HepG2 (cell line): ENCODE measurements around the gene SLC13A5. TPM values are rescaled to one million over a fixed set of nuclear protein-coding genes. Genes with fewer than 3 reads are reported as not detected.

Source experiments
- CCAR2 ChIP-seq: fragments of 200-400 bp; formaldehyde crosslinking; optimal IDR thresholded peaks from 2 replicates; pipeline ENCODE3; 2018; ENCODE audit warnings: low read depth, mild to moderate bottlenecking, low read length, moderate library complexity
- DMTF1 ChIP-seq: sonication (generic); formaldehyde crosslinking; IDR thresholded peaks from 2 replicates; pipeline ENCODE4 v1.4.0; 2020; ENCODE audit warnings: mild to moderate bottlenecking, missing genetic modification reagents
- EHMT2 ChIP-seq: fragments of 200-600 bp; sonication (generic); IDR thresholded peaks from 2 replicates; pipeline ENCODE4 v1.7.0; 2017; ENCODE audit warnings: antibody characterized with exemption, low read depth, low read length, borderline replicate concordance
- KLF11 ChIP-seq: IDR thresholded peaks from 2 replicates; pipeline ENCODE4 v1.6.1; 2016; ENCODE audit warnings: missing compliant biosample characterization
- MIER2 ChIP-seq: IDR thresholded peaks from 2 replicates; pipeline ENCODE4 v1.6.1; 2016; ENCODE audit warnings: missing biosample characterization, missing genetic modification reagents
- PAXIP1 ChIP-seq: sonication (generic); formaldehyde crosslinking; conservative IDR thresholded peaks from 2 replicates; pipeline ENCODE4 v1.4.0; 2020; ENCODE audit warnings: mild to moderate bottlenecking, missing genetic modification reagents, moderate library complexity
- TBL1XR1 ChIP-seq: fragments of 150-350 bp; IDR thresholded peaks from 2 replicates; pipeline ENCODE4 v1.6.1; 2014; ENCODE audit warnings: borderline replicate concordance, low read length; ENCODE audit not compliant: partially characterized antibody
- TERF1 ChIP-seq: sonication (generic); formaldehyde crosslinking; IDR thresholded peaks from 2 replicates; pipeline ENCODE4 v1.8.0; 2022; ENCODE audit warnings: mild to moderate bottlenecking, missing genetic modification reagents, moderate library complexity
- THAP11 ChIP-seq: IDR thresholded peaks from 2 replicates; pipeline ENCODE4 v1.6.1; 2016; ENCODE audit warnings: missing biosample characterization, missing genetic modification reagents
- ZEB1 ChIP-seq: IDR thresholded peaks from 2 replicates; pipeline ENCODE4 v1.6.1; 2012; ENCODE audit warnings: mild to moderate bottlenecking, low read depth, inconsistent platforms; ENCODE audit not compliant: insufficient replicate concordance
- ZGPAT ChIP-seq: IDR thresholded peaks from 2 replicates; pipeline ENCODE4 v1.6.1; 2016; ENCODE audit warnings: mild to moderate bottlenecking
- ZNF331 ChIP-seq: sonication (generic); formaldehyde crosslinking; IDR thresholded peaks from 2 replicates; pipeline ENCODE4 v1.4.0; 2020; ENCODE audit warnings: missing genetic modification reagents
- ZNF557 ChIP-seq: sonication (generic); formaldehyde crosslinking; IDR thresholded peaks from 2 replicates; pipeline ENCODE4 v1.4.0; 2020; ENCODE audit warnings: missing genetic modification reagents
- ZNF609 ChIP-seq: sonication (generic); formaldehyde crosslinking; IDR thresholded peaks from 2 replicates; pipeline ENCODE4 v1.4.0; 2020; ENCODE audit warnings: mild to moderate bottlenecking, missing genetic modification reagents, borderline replicate concordance
- polyA plus RNA-seq, 8 experiments: library from polyadenylated mRNA; depleted of rRNA in 3 of 8; stranded (reverse) in 7 of 8; unstranded in 1 of 8; fragments of >200 nt; fragmentation: Illumina TruSeq in 4 of 8; extraction: Trizol in 4 of 8; gene quantifications; 2 replicates each; pipeline versions ENCODE4 v1.2.1 to v1.2.3, GENCODE V29; 2011 to 2016; ENCODE audit warnings: low read depth in 4 of 8, missing spikeins in 1 of 8, mixed read lengths in 1 of 8; ENCODE audit not compliant: insufficient read depth in 1 of 8
- total RNA-seq, 5 experiments: library from RNA; depleted of rRNA; stranded (reverse); fragments of >200 nt; fragmentation: Illumina TruSeq; extraction: Trizol; gene quantifications; 2 replicates each; pipeline ENCODE4 v1.2.3, GENCODE V29; 2016; ENCODE audit warnings: low read depth in 1 of 5

SLC13A5 gene
- total and polyA plus RNA-seq, 2 of the 13 experiments (the other 11 are each of a cell fraction or from before 2014, with no cell fraction given): 42.8 to 310 TPM

- TF ChIP-seq ZNF609 (peak; percentile 97), TBL1XR1 (peak; percentile 97), ZNF331 (CRISPR knock-in tag) (peak; percentile 84), EHMT2 (no peak), KLF11 (CRISPR knock-in tag) (peak; percentile 80; the same call in 1 of the 2 replicates), MIER2 (no peak), ZEB1 (peak; percentile 23), PAXIP1 (CRISPR knock-in tag) (peak; percentile 100), CCAR2 (peak; percentile 70), TERF1 (CRISPR knock-in tag) (no peak), ZGPAT (CRISPR knock-in tag) (peak; percentile 95), ZNF557 (CRISPR knock-in tag) (peak; percentile 88; the same call in 1 of the 2 replicates), DMTF1 (CRISPR knock-in tag) (peak; percentile 78; the same call in 1 of the 2 replicates), THAP11 (CRISPR knock-in tag) (peak; percentile 64; the same call in 1 of the 2 replicates)
Observed at GRCh38 chr17:6699997-6700947, 12.9 kb downstream of the SLC13A5 start (continued).
